ENCODE results near the gene CAMSAP2. TPM values are rescaled to one million over a fixed set of nuclear protein-coding genes. Genes with fewer than 3 reads are reported as not detected.

CAMSAP2 gene
- total RNA-seq, 1 donor from 2014 or later: 36.3 TPM

Other genes starting within 250 kb of the CAMSAP2 start
- 2.8 and 3.6 TPM in 2 replicates for gene KIF14, start 118.1 kb upstream of the CAMSAP2 start, total RNA-seq
- gene DDX59, start 69.0 kb upstream of the CAMSAP2 start, total RNA-seq: 8.9 and 17.9 TPM in 2 replicates
- gene GPR25, start 134.1 kb downstream of the CAMSAP2 start, total RNA-seq: not detected in 2 replicates
- 2.3 and 2.8 TPM in 2 replicates for gene INAVA, start 156.0 kb downstream of the CAMSAP2 start, total RNA-seq

Measured in glomerular endothelial cell (primary cell).